GM21723 (cell line): Measurements from ENCODE around the gene DAAM2.

ENCODE experiments used
- ATAC-seq: cut with Tn5 transposase; IDR thresholded peaks from one replicate; pipeline ENCODE4 v1.9.1; 2021; ENCODE audit warnings: mild to moderate bottlenecking, moderate library complexity; ENCODE audit not compliant: unreplicated experiment

The DAAM2 gene

GRCh38 chr6:39947611-39948068 lies 155.5 kb downstream of the DAAM2 start:
- ATAC-seq = no peak

DNA sequence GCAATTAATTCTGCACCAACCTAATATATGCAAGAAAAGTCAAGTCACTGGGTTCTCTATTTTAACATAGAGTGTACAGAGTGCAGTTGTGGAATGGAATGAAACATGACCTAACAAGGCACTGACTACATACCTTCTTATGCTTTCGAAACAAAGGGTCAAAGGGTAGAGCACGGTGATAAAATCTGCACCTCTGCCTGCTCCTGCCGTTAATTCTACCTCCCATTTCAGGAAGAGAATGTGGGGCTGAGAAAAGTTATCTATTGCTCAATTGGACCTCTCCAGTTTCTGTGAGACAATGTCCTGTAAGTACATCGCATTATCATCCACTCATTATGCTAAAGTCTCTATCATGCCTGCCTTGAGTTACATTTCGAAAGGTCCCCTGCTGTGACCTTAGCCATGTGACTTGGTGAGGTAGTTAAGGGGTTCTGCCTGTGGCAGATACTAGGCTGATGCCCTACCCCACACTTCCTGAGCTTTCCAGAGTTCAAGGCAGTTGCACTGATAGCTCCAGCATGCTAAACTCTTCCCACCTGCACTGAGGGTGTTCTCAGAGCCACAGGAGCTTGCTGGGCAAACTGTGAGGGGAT lies 156.1 kb downstream of the DAAM2 start:
- no peak for ATAC-seq

- ATAC-seq = no peak
Observed at GRCh38 chr6:39950125-39950720, 158.0 kb downstream of the DAAM2 start.

GRCh38 chr6:39951191-39951590 lies 159.0 kb downstream of the DAAM2 start:
- ATAC-seq = no peak

GRCh38 chr6:39951716-39952115 lies 159.5 kb downstream of the DAAM2 start:
- no peak for ATAC-seq

GRCh38 chr6:39952167-39952566 lies 160.0 kb downstream of the DAAM2 start:
- ATAC-seq = no peak

GRCh38 chr6:39953076-39953618 lies 161.0 kb downstream of the DAAM2 start:
- no peak for ATAC-seq
